Panc1 (cell line): Measurements from ENCODE around the gene ITGBL1. TPM values are rescaled to one million over a fixed set of nuclear protein-coding genes. Genes with fewer than 3 reads are reported as not detected.

ENCODE experiments used
- ATAC-seq: fragments of 200-7000 bp; cut with Tn5 transposase; 2 replicates; pipeline ENCODE4 v1.9.1; 2020; ENCODE audit warnings: mild to moderate bottlenecking, moderate library complexity
- BruUV-seq: library from RNA; stranded (reverse); fragments of 400-500 nt; replicated peaks from 2 replicates; lab custom pipeline; 2021; lab: Mats Ljungman, UMichigan
- CTCF ChIA-PET: fragments of 300-600 bp; sonication (Branson Sonifier 250); formaldehyde crosslinking; loops from one replicate; lab custom pipeline; 2022; ENCODE audit warnings: antibody characterized with exemption; lab: Charles Lee
- POLR2A ChIA-PET: fragments of 300-600 bp; sonication (Branson Sonifier 250); formaldehyde crosslinking; loops from one replicate; lab custom pipeline; 2022; ENCODE audit warnings: antibody characterized with exemption; lab: Charles Lee
- DNase-seq: peaks from one replicate; pipeline ENCODE4 v3.0.0-alpha.2; 2010; ENCODE audit warnings: low read depth, low spot score
- H3K27ac ChIP-seq: 2 replicates; pipeline ENCODE4 v1.5.1; 2011; ENCODE audit warnings: mild to moderate bottlenecking, low read length, inconsistent platforms
- H3K27me3 ChIP-seq: fragments of 200-500 bp; sonication (Bioruptor generic); 2 replicates; pipeline ENCODE4 v1.6.0; 2014; ENCODE audit warnings: low read length, inconsistent platforms; ENCODE audit not compliant: control insufficient read depth, insufficient read depth
- H3K36me3 ChIP-seq: fragments of 200-500 bp; sonication (Bioruptor generic); 2 replicates; pipeline ENCODE4 v1.5.1; 2014; ENCODE audit warnings: inconsistent platforms, mild to moderate bottlenecking, low read length, moderate library complexity; ENCODE audit not compliant: control insufficient read depth, insufficient read depth
- H3K4me1 ChIP-seq: 2 replicates; pipeline ENCODE4 v1.5.1; 2011; ENCODE audit warnings: inconsistent platforms, mild to moderate bottlenecking, low read length, moderate library complexity; ENCODE audit not compliant: control insufficient read depth, insufficient read depth
- H3K4me3 ChIP-seq, 2 experiments: 2 replicates each; pipeline ENCODE4 v1.5.1; 2011 to 2012; ENCODE audit warnings: low read depth in 2 of 2, low read length in 2 of 2, mild to moderate bottlenecking in 2 of 2, inconsistent platforms in 1 of 2, moderate library complexity in 1 of 2
- H3K9me3 ChIP-seq: fragments of 200-500 bp; sonication (Bioruptor generic); 2 replicates; pipeline ENCODE4 v1.5.1; 2014; ENCODE audit warnings: low read depth, mild to moderate bottlenecking, inconsistent platforms, low read length, moderate library complexity; ENCODE audit not compliant: control insufficient read depth, insufficient read depth
- POLR2AphosphoS5 ChIP-seq: IDR thresholded peaks from 2 replicates; pipeline ENCODE4 v1.6.1; 2012; ENCODE audit warnings: mild to moderate bottlenecking, low read depth, low read length, moderate library complexity
- SIN3A ChIP-seq: IDR thresholded peaks from 2 replicates; pipeline ENCODE4 v1.6.1; 2012; ENCODE audit warnings: low read depth, mild to moderate bottlenecking, low read length, moderate library complexity, borderline replicate concordance; ENCODE audit not compliant: insufficient read depth
- TCF7L2 ChIP-seq: IDR thresholded peaks from 2 replicates; pipeline ENCODE4 v1.6.1; 2011; ENCODE audit warnings: mild to moderate bottlenecking, low read depth, low read length, inconsistent platforms
- in situ Hi-C: cut with HindIII; loops from 2 replicates; pipeline ENCODE4 v1.10.0; 2016; ENCODE audit warnings: low sequenced_read_pairs, low pct_unique_long_range_greater_than_20kb
- intact Hi-C: fragments of 100-400 bp; cut with micrococcal nuclease; formaldehyde crosslinking; loops from one replicate; pipeline ENCODE4 v1.10.0; 2022; ENCODE audit not compliant: unreplicated experiment
- total RNA-seq: library from RNA; stranded (reverse); gene quantifications from one replicate; pipeline ENCODE4 v1.2.1, GENCODE V29; 2021; ENCODE audit not compliant: unreplicated experiment
- TF ChIP-seq, protein P1 (sequence below), 2 experiments: IDR thresholded peaks; 2 replicates each; pipeline ENCODE4 v1.6.1; 2011 to 2012; ENCODE audit warnings: low read depth in 2 of 2, control low read depth in 1 of 2, low read length in 1 of 2, mild to moderate bottlenecking in 1 of 2, moderate library complexity in 1 of 2; ENCODE audit not compliant: insufficient read depth in 1 of 2
- TF ChIP-seq, protein P2 (sequence below): fragments of 450-650 bp; IDR thresholded peaks from 2 replicates; pipeline ENCODE4 v1.5.1; 2017; ENCODE audit warnings: mild to moderate bottlenecking

ITGBL1 gene
- total RNA-seq, 1 experiment from 2014 or later = 14.3 TPM

DNA sequence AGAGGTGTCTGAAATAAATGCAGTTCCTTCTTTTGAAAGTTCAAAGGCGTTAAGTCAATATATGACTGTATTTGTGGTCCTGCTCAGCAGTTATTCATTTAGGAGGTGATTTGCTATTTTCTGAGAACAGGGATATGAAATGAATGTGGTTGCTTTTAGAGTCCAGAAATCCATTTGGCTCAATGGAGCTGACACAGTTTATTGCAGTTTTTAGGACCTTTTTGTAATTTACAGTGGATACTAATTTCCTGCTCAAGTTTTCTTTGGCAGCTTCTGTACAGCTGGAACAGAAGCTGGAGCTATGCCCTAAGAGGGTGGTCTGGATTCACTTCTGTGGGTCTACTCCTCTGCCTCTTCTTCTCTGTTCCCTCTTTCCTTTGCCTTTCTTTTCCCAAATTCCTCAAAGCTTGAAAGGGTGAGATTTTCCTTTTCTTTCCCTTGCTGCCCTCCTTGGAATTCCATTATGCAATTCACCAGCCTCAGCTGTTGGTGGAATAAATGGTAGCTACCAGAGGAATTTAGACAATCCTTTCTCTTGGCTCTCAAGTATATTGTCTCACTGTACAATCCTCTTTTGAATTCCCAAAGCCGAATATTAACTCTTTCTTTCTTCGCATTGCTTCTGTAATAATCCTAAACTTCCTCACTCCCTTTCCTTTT lies 39.9 kb downstream of the ITGBL1 start:
- Histone ChIP-seq H3K27me3 (no peaks in the 10 kb centered on the region), H3K27ac (no peak overlapping the region), H3K9me3 (no peaks in the 10 kb centered on the region), H3K36me3 (no peaks in the 10 kb centered on the region), H3K4me3 (no peak overlapping the region), H3K4me1 (no peaks in the 10 kb centered on the region)
- ATAC-seq (no peak), DNase-seq (no peak)
- in situ Hi-C loops = no loop called here
- intact Hi-C loops = no loop called here
- CTCF ChIA-PET = no interaction called here
- no TSS peak for BruUV-seq
- POLR2A ChIA-PET = no interaction called here
- TF ChIP-seq, protein P1, sequence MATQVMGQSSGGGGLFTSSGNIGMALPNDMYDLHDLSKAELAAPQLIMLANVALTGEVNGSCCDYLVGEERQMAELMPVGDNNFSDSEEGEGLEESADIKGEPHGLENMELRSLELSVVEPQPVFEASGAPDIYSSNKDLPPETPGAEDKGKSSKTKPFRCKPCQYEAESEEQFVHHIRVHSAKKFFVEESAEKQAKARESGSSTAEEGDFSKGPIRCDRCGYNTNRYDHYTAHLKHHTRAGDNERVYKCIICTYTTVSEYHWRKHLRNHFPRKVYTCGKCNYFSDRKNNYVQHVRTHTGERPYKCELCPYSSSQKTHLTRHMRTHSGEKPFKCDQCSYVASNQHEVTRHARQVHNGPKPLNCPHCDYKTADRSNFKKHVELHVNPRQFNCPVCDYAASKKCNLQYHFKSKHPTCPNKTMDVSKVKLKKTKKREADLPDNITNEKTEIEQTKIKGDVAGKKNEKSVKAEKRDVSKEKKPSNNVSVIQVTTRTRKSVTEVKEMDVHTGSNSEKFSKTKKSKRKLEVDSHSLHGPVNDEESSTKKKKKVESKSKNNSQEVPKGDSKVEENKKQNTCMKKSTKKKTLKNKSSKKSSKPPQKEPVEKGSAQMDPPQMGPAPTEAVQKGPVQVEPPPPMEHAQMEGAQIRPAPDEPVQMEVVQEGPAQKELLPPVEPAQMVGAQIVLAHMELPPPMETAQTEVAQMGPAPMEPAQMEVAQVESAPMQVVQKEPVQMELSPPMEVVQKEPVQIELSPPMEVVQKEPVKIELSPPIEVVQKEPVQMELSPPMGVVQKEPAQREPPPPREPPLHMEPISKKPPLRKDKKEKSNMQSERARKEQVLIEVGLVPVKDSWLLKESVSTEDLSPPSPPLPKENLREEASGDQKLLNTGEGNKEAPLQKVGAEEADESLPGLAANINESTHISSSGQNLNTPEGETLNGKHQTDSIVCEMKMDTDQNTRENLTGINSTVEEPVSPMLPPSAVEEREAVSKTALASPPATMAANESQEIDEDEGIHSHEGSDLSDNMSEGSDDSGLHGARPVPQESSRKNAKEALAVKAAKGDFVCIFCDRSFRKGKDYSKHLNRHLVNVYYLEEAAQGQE (IDR thresholded peaks at IDR 0.05; ENCODE audit: insufficient read depth in 1 of 2, low read depth in 2 of 2, low read length in 1 of 2) = no peak

- Histone ChIP-seq H3K4me1 (no peaks in the 10 kb centered on the region), H3K9me3 (no peaks in the 10 kb centered on the region), H3K27ac (no peak overlapping the region), H3K36me3 (no peaks in the 10 kb centered on the region), H3K27me3 (no peaks in the 10 kb centered on the region), H3K4me3 (no peak overlapping the region)
- BruUV-seq = no TSS peak
- POLR2A ChIA-PET = no interaction called here
- DNase-seq (no peak), ATAC-seq (no peak)
- CTCF ChIA-PET = no interaction called here
- in situ Hi-C loops = no loop called here
- intact Hi-C loops = no loop called here
- no peak for TF ChIP-seq SIN3A
Measured at GRCh38 chr13:101493541-101493940, 41.1 kb downstream of the ITGBL1 start.

GRCh38 chr13:101499406-101499805 lies 46.9 kb downstream of the ITGBL1 start:
- CTCF ChIA-PET = no interaction called here
- in situ Hi-C loops (no loop called here), intact Hi-C loops (no loop called here)
- no TSS peak for BruUV-seq
- ATAC-seq (no peak), DNase-seq (no peak)
- TF ChIP-seq TCF7L2 (no peak), SIN3A (no peak), POLR2AphosphoS5 (no peak)
- TF ChIP-seq, protein P1 (IDR thresholded peaks at IDR 0.05; ENCODE audit: insufficient read depth in 1 of 2, low read depth in 2 of 2, low read length in 1 of 2) = no peak
- TF ChIP-seq, protein P2, sequence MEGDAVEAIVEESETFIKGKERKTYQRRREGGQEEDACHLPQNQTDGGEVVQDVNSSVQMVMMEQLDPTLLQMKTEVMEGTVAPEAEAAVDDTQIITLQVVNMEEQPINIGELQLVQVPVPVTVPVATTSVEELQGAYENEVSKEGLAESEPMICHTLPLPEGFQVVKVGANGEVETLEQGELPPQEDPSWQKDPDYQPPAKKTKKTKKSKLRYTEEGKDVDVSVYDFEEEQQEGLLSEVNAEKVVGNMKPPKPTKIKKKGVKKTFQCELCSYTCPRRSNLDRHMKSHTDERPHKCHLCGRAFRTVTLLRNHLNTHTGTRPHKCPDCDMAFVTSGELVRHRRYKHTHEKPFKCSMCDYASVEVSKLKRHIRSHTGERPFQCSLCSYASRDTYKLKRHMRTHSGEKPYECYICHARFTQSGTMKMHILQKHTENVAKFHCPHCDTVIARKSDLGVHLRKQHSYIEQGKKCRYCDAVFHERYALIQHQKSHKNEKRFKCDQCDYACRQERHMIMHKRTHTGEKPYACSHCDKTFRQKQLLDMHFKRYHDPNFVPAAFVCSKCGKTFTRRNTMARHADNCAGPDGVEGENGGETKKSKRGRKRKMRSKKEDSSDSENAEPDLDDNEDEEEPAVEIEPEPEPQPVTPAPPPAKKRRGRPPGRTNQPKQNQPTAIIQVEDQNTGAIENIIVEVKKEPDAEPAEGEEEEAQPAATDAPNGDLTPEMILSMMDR = no peak
- Histone ChIP-seq H3K4me3 (no peak overlapping the region), H3K27ac (no peak overlapping the region), H3K36me3 (no peaks in the 10 kb centered on the region), H3K9me3 (no peaks in the 10 kb centered on the region), H3K27me3 (no peaks in the 10 kb centered on the region), H3K4me1 (no peaks in the 10 kb centered on the region; the same call in 1 of the 2 replicates)
- POLR2A ChIA-PET = no interaction called here
